Thoracic aorta (tissue), 2 donors: ENCODE results near the gene TRAF6. TPM values are rescaled to one million over a fixed set of nuclear protein-coding genes. Genes with fewer than 3 reads are reported as not detected.

Experiments used
- ATAC-seq: fragments of 150-250 bp; one replicate; pipeline ENCODE4 v1.8.0; 2017; ENCODE audit warnings: low read depth; ENCODE audit not compliant: insufficient number of reproducible peaks, low FRiP score
- DNase-seq: peaks from one replicate; pipeline ENCODE4 v3.0.0-alpha.2; 2020; ENCODE audit warnings: low spot score
- H3K27ac ChIP-seq, 2 donors: fragments of 200-600 bp; sonication (generic); 1 replicate in 1 of 2; 2 replicates in 1 of 2; pipeline ENCODE4 v1.5.1; 2016; ENCODE audit warnings: mild to moderate bottlenecking in 2 of 2, moderate library complexity in 2 of 2
- H3K27me3 ChIP-seq: fragments of 200-600 bp; sonication (generic); replicated peaks from 2 replicates; pipeline ENCODE4 v1.6.0; 2016; ENCODE audit warnings: mild to moderate bottlenecking; ENCODE audit not compliant: insufficient read depth
- H3K36me3 ChIP-seq: fragments of 200-600 bp; sonication (generic); one replicate; pipeline ENCODE4 v1.5.1; 2016
- H3K4me1 ChIP-seq, 2 donors: fragments of 200-600 bp; sonication (generic); 1 replicate in 1 of 2; 2 replicates in 1 of 2; pipeline versions ENCODE4 v1.5.1 to v1.6.0; 2016; ENCODE audit warnings: low read depth in 2 of 2, mild to moderate bottlenecking in 1 of 2; ENCODE audit not compliant: control insufficient read depth in 1 of 2
- H3K4me3 ChIP-seq: fragments of 200-600 bp; sonication (generic); 2 replicates; pipeline ENCODE4 v1.5.1; 2016; ENCODE audit warnings: mild to moderate bottlenecking
- H3K9me3 ChIP-seq: fragments of 200-600 bp; sonication (generic); 2 replicates; pipeline ENCODE4 v1.5.1; 2016
- CTCF ChIP-seq: fragments of 200-600 bp; sonication (generic); IDR thresholded peaks from one replicate; pipeline ENCODE4 v1.5.1; 2019; ENCODE audit warnings: antibody characterized with exemption
- total RNA-seq, 2 donors: library from RNA; depleted of rRNA; stranded (reverse); fragments of >200 nt; gene quantifications; one replicate each; pipeline versions ENCODE4 v1.1.0 to v1.2.3, GENCODE V29; 2016

The TRAF6 gene
- total RNA-seq, 2 donors from 2014 or later = 18.0 to 18.3 TPM

- Histone ChIP-seq H3K27ac (no peak overlapping the region), H3K27me3 (no peaks in the 10 kb centered on the region), H3K9me3 (no peaks in the 10 kb centered on the region), H3K4me1 (peaks cover 13 to 16% of the 10 kb centered on the region in 2 donors), H3K4me3 (no peak overlapping the region), H3K36me3 (no peaks in the 10 kb centered on the region)
- TF ChIP-seq CTCF = no peak
- DNase-seq = no peak
- ATAC-seq = no peak
These were observed 41.0 kb downstream of the TRAF6 start for GRCh38 chr11:36469063-36469462.

- Histone ChIP-seq H3K27me3 (no peaks in the 10 kb centered on the region), H3K4me1 (peaks cover 13 to 16% of the 10 kb centered on the region in 2 donors), H3K36me3 (no peaks in the 10 kb centered on the region), H3K4me3 (no peak overlapping the region), H3K27ac (no peak overlapping the region), H3K9me3 (no peaks in the 10 kb centered on the region)
- TF ChIP-seq CTCF = no peak
- ATAC-seq = no peak
- no peak for DNase-seq
These were observed 42.2 kb downstream of the TRAF6 start for GRCh38 chr11:36467916-36468315.

GRCh38 chr11:36467012-36467411, 43.1 kb downstream of the TRAF6 start:
- ATAC-seq = no peak
- no peak for TF ChIP-seq CTCF
- Histone ChIP-seq H3K27me3 (no peaks in the 10 kb centered on the region), H3K36me3 (no peaks in the 10 kb centered on the region), H3K9me3 (no peaks in the 10 kb centered on the region), H3K27ac (no peak overlapping the region), H3K4me3 (no peak overlapping the region), H3K4me1 (peaks cover 13 to 16% of the 10 kb centered on the region in 2 donors)
- DNase-seq = no peak

GRCh38 chr11:36465449-36466163, 44.5 kb downstream of the TRAF6 start:
- DNase-seq = no peak
- ATAC-seq = no peak
- H3K27ac ChIP-seq = no peak overlapping the region
- H3K27me3 ChIP-seq = no peaks in the 10 kb centered on the region
- H3K9me3 ChIP-seq = no peaks in the 10 kb centered on the region
- H3K4me1 ChIP-seq = peaks cover 10 to 13% of the 10 kb centered on the region in 2 donors
- no peak overlapping the region for H3K4me3 ChIP-seq
- TF ChIP-seq CTCF = no peak
- no peaks in the 10 kb centered on the region for H3K36me3 ChIP-seq

GRCh38 chr11:36464720-36465119, 45.4 kb downstream of the TRAF6 start:
- ATAC-seq (no peak), DNase-seq (no peak)
- H3K4me3 ChIP-seq = no peak overlapping the region
- no peak overlapping the region for H3K27ac ChIP-seq
- peaks cover 2 to 4% of the 10 kb centered on the region in 2 donors for H3K4me1 ChIP-seq
- H3K9me3 ChIP-seq = no peaks in the 10 kb centered on the region
- TF ChIP-seq CTCF = no peak
- no peaks in the 10 kb centered on the region for H3K36me3 ChIP-seq
- H3K27me3 ChIP-seq = no peaks in the 10 kb centered on the region
